GM12872 (cell line): Measurements from ENCODE around the gene PDE1C.

Source experiments
- CTCF ChIP-seq: IDR thresholded peaks from 3 replicates; pipeline ENCODE4 v1.5.1; 2011; ENCODE audit warnings: low read depth, mild to moderate bottlenecking, low read length, moderate library complexity; ENCODE audit not compliant: insufficient read depth

The PDE1C gene

GRCh38 chr7:31811650-31812461 is 258.4 kb downstream of the PDE1C start:
- no peak for TF ChIP-seq CTCF

DNA sequence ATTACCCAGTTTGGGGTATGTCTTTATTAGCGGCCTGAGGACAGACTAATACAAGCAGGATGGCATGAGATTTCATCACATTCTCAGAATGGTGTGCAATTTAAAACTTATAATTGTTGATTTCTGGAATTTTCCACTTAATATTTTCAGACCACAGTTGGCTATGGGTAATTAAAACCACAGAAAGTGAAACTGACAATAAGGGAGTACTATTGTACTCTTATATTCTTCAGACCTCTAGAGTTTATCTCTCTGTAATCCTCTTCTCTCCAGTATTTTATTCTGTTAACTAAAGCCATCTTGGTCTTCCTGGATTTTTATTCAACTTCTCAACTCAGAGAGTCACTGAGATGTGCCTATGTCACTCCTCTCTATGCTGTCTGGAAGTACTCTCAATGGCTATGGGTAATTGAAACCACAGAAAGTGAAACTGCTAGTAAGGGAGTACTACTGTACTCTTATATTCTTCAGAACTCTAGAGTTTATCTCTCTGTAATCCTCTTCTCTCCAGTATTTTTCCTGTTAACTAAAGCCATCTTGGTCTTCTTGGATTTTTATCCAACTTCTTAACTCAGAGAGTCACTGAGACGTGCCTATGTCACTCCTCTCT is 264.9 kb downstream of the PDE1C start:
- no peak for TF ChIP-seq CTCF

GRCh38 chr7:31796375-31796774 is 273.8 kb downstream of the PDE1C start:
- no peak for TF ChIP-seq CTCF

GRCh38 chr7:31794851-31795344 is 275.3 kb downstream of the PDE1C start:
- no peak for TF ChIP-seq CTCF

DNA sequence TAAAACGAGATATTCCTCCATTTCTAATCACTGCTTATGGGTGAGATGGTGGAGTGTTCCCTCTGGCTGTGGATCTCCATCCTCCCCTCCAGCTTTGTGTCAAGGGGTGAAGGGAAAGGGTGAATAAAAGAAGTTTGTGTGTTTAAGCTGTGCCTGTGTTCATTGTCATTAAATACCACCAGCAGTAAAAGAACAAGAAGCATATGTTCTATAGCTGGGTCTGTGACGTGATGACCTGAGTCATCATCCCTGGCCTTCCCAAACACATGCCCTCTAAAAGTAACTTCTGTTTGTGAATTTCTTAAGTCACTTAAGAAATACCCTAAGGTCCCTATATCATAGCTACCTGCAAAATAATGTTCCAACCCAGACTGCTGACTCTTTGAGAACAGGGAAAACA is 278.3 kb downstream of the PDE1C start:
- TF ChIP-seq CTCF = no peak

DNA sequence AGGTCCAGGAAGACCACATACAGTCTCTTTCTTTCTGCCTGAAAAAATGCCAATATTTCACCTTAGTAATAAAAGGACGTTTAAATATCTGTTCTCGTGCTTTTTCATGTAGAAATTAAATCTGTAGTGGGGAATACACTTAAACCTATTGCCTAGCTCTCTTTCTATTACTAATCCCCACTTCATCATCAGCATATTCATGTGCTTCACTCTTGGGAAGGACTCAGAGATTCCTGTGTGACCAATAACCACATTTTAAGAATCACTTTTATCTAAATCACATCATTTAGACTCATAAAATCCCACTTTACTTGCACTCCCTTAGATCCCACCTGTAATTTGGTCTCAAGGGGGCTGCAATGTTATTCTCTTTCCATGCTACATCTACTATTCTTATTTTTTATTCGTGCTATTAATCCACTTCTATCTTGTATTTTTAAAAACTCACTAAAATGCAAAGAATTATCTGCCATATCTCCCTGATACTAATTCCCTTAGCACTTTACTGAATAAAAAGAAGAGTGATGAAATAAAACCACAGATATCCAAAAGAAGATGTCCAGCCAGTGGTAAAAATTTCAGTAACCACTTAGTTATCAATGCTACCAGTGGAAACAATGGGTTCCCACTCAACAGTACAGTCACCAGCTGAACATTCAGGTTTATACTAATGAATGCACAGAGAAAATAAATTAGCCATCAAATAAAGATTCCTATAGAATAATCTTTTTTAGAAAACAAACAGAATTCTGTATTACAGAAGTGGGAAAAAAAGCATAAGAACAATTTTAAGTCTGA is 281.1 kb downstream of the PDE1C start:
- no peak for TF ChIP-seq CTCF

GRCh38 chr7:31788445-31788844 is 281.8 kb downstream of the PDE1C start:
- TF ChIP-seq CTCF = no peak
